Activated B cell treated with CpG ODN at 0.5 μM for 24 hours (primary cell): Measurements from ENCODE around the gene NBAS. TPM values are rescaled to one million over a fixed set of nuclear protein-coding genes. Genes with fewer than 3 reads are reported as not detected.

ENCODE experiments used
- ATAC-seq: fragments of 200-7000 bp; cut with Tn5 transposase; one replicate; pipeline ENCODE4 v1.10.0; 2021; ENCODE audit warnings: low read depth, mild to moderate bottlenecking, moderate library complexity
- CTCF ChIA-PET: fragments of 350-600 bp; sonication (Branson Sonifier 250); formaldehyde crosslinking; loops from one replicate; lab custom pipeline; 2021; ENCODE audit warnings: antibody characterized with exemption; lab: Charles Lee
- POLR2A ChIA-PET: fragments of 350-600 bp; sonication (Branson Sonifier 250); formaldehyde crosslinking; loops from one replicate; lab custom pipeline; 2021; ENCODE audit warnings: antibody characterized with exemption; lab: Charles Lee
- DNase-seq: peaks from one replicate; pipeline ENCODE4 v3.0.0; 2022
- H3K27ac Mint-ChIP-seq: one replicate; pipeline ENCODE4 v1.8.0; 2020; ENCODE audit warnings: mixed read lengths
- H3K27me3 Mint-ChIP-seq: one replicate; pipeline ENCODE4 v1.8.0; 2021; ENCODE audit warnings: mixed read lengths
- H3K36me3 Mint-ChIP-seq: one replicate; pipeline ENCODE4 v1.8.0; 2021; ENCODE audit warnings: low read depth, mixed read lengths
- H3K4me1 Mint-ChIP-seq: one replicate; pipeline ENCODE4 v1.8.0; 2021; ENCODE audit warnings: mixed read lengths
- H3K4me3 Mint-ChIP-seq: one replicate; pipeline ENCODE4 v1.8.0; 2020; ENCODE audit warnings: mild to moderate bottlenecking, mixed read lengths
- H3K9me3 Mint-ChIP-seq: one replicate; pipeline ENCODE4 v1.8.0; 2020; ENCODE audit warnings: mixed read lengths
- intact Hi-C: fragments of 100-400 bp; cut with micrococcal nuclease; formaldehyde crosslinking; loops from one replicate; pipeline ENCODE4 v1.15.1; 2024
- total RNA-seq: library from RNA; stranded (reverse); gene quantifications from 2 replicates; pipeline ENCODE4 v1.2.3, GENCODE V29; 2022
- TF ChIP-seq, protein P1 (sequence below): fragments of 200-600 bp; IDR thresholded peaks from one replicate; pipeline ENCODE4 v1.8.0; 2022; ENCODE audit warnings: antibody characterized with exemption, mild to moderate bottlenecking

NBAS gene
- total RNA-seq, 1 donor from 2014 or later, result 40.1 TPM

DNA sequence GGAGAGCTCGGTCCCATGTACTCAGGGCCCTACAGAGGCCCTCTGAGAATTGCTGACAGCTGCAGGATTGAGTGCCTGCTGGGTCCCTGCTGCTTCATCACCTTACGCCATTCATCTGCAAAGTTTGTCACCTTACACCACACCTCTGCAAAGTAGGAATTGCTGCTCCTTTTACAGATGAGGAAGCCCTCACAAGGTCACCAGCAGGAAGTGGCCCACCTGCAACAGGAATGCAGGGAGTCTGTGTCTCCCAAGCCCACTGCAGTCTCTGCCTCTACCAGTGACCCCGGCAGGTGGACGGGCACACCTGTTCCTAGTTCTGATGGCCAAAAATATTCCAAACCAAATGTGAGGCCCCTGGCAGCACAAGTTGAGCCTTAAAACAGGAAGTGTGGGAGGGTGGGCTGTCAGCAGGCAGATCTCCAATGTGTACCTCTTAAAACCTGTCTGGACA, 441.4 kb downstream of the NBAS start:
- no peak overlapping the region for H3K4me3 Mint-ChIP-seq
- peaks cover 3% of the 10 kb centered on the region for H3K9me3 Mint-ChIP-seq
- no peaks in the 10 kb centered on the region for H3K4me1 Mint-ChIP-seq
- TF ChIP-seq, protein P1, sequence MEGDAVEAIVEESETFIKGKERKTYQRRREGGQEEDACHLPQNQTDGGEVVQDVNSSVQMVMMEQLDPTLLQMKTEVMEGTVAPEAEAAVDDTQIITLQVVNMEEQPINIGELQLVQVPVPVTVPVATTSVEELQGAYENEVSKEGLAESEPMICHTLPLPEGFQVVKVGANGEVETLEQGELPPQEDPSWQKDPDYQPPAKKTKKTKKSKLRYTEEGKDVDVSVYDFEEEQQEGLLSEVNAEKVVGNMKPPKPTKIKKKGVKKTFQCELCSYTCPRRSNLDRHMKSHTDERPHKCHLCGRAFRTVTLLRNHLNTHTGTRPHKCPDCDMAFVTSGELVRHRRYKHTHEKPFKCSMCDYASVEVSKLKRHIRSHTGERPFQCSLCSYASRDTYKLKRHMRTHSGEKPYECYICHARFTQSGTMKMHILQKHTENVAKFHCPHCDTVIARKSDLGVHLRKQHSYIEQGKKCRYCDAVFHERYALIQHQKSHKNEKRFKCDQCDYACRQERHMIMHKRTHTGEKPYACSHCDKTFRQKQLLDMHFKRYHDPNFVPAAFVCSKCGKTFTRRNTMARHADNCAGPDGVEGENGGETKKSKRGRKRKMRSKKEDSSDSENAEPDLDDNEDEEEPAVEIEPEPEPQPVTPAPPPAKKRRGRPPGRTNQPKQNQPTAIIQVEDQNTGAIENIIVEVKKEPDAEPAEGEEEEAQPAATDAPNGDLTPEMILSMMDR, result no peak
- no peaks in the 10 kb centered on the region for H3K27me3 Mint-ChIP-seq
- no peak for DNase-seq
- POLR2A ChIA-PET, result no interaction called here
- CTCF ChIA-PET, result no interaction called here
- no peaks in the 10 kb centered on the region for H3K36me3 Mint-ChIP-seq
- no peak for ATAC-seq
- intact Hi-C loops, result no loop called here
- no peak overlapping the region for H3K27ac Mint-ChIP-seq

- ChIA-PET POLR2A (no interaction called here), CTCF (no interaction called here)
- no peak overlapping the region for H3K27ac Mint-ChIP-seq
- TF ChIP-seq, protein P1, result no peak
- intact Hi-C loops, result no loop called here
- H3K4me1 Mint-ChIP-seq, result no peaks in the 10 kb centered on the region
- DNase-seq (no peak), ATAC-seq (no peak)
- no peaks in the 10 kb centered on the region for H3K27me3 Mint-ChIP-seq
- H3K36me3 Mint-ChIP-seq, result no peaks in the 10 kb centered on the region
- H3K9me3 Mint-ChIP-seq, result peaks cover 8% of the 10 kb centered on the region
- H3K4me3 Mint-ChIP-seq, result no peak overlapping the region
Observed at GRCh38 chr2:15117409-15118050, 443.6 kb downstream of the NBAS start.

Other genes starting within 250 kb of the NBAS start
- 72.4 and 74.4 TPM in 2 replicates for gene DDX1, start 30.5 kb upstream of the NBAS start, total RNA-seq